ENCODE results near the gene CNTN4. TPM values are rescaled to one million over a fixed set of nuclear protein-coding genes. Genes with fewer than 3 reads are reported as not detected.

CNTN4 gene
- total RNA-seq, 1 experiment from 2014 or later = 1.6 TPM

GRCh38 chr3:2504912-2505311 is 406.2 kb downstream of the CNTN4 start:
- no CpG with 5 or more reads among the region's 2 CpGs for WGBS (ENCODE audit: extremely low coverage, insufficient read length, low lambda C conversion rate)
- Histone ChIP-seq H3K27me3 (ENCODE audit: insufficient read depth, low read length) (no peaks in the 10 kb centered on the region), H3K9ac (ENCODE audit: extremely low read depth, insufficient read length, low read length) (no peak overlapping the region), H2BK15ac (ENCODE audit: low read depth, low read length) (no peak overlapping the region), H3K4me2 (ENCODE audit: insufficient read depth, insufficient read length, low read length) (no peak overlapping the region), H3K23ac (ENCODE audit: insufficient read length, low read depth, low read length) (no peak overlapping the region), H2BK20ac (ENCODE audit: low read depth, low read length, poor library complexity, severe bottlenecking) (no peak overlapping the region), H4K8ac (replicated peaks; ENCODE audit: insufficient read length, low read depth, low read length) (no peak overlapping the region), H3K23me2 (ENCODE audit: insufficient read length, low read depth, low read length, poor library complexity, severe bottlenecking) (no peaks in the 10 kb centered on the region), H3K4me1 (ENCODE audit: insufficient read depth, low read length) (no peaks in the 10 kb centered on the region), H2AFZ (ENCODE audit: low read length) (no peak overlapping the region), H2BK5ac (ENCODE audit: insufficient read length, low read length) (no peak overlapping the region), H3K56ac (ENCODE audit: insufficient read length, low read depth, low read length) (no peak overlapping the region), H3K9me3 (ENCODE audit: control insufficient read depth, low read depth, low read length) (no peaks in the 10 kb centered on the region), H3K4ac (ENCODE audit: low read depth, low read length) (no peak overlapping the region), H2AK5ac (ENCODE audit: insufficient read length, low read length) (no peak overlapping the region), H4K5ac (ENCODE audit: insufficient read length, low read depth, low read length) (no peak overlapping the region), H3K79me2 (ENCODE audit: insufficient read depth, low read length) (no peaks in the 10 kb centered on the region), H4K91ac (ENCODE audit: insufficient read length, low read depth, low read length) (no peak overlapping the region), H3K14ac (ENCODE audit: insufficient read depth, low read length) (no peak overlapping the region), H4K20me1 (ENCODE audit: control insufficient read depth, insufficient read depth, insufficient read length) (no peaks in the 10 kb centered on the region), H3K79me1 (ENCODE audit: insufficient read depth, low read depth, low read length, poor library complexity, severe bottlenecking) (no peaks in the 10 kb centered on the region), H3T11ph (ENCODE audit: low read length) (no peak overlapping the region), H2BK120ac (ENCODE audit: low read depth, low read length, poor library complexity, severe bottlenecking) (no peak overlapping the region), H2BK12ac (ENCODE audit: insufficient read length, low read depth, low read length) (no peak overlapping the region), H3K18ac (ENCODE audit: insufficient read length, low read depth, low read length) (no peak overlapping the region), H3K27ac (ENCODE audit: insufficient read length, low read depth, low read length) (no peak overlapping the region)
- no peak for DNase-seq
- no peak for TF ChIP-seq CTCF (conservative IDR thresholded peaks at IDR 0.05)
- Mint-ChIP-seq H3K27me3 (ENCODE audit: low read depth) (peaks cover 2% of the 10 kb centered on the region), H3K36me3 (ENCODE audit: insufficient read depth in 1 of 3, low read depth in 3 of 3) (no peaks in the 10 kb centered on the region), H3K9me3 (no peaks in the 10 kb centered on the region), H3K4me1 (no peaks in the 10 kb centered on the region), H3K4me3 (no peak overlapping the region), H3K27ac (no peak overlapping the region)

All from H9 (cell line).